HEK293T (cell line): ENCODE results near the gene KDELR3.

Experiments used
- BHLHE40 ChIP-seq: fragments of 450-650 bp; IDR thresholded peaks from 2 replicates; pipeline ENCODE4 v1.6.1; 2016; ENCODE audit warnings: mild to moderate bottlenecking, moderate library complexity, borderline replicate concordance
- ELF4 ChIP-seq: fragments of 450-650 bp; IDR thresholded peaks from 2 replicates; pipeline ENCODE4 v1.6.1; 2017; ENCODE audit warnings: antibody characterized with exemption
- TARDBP ChIP-seq: fragments of 450-650 bp; IDR thresholded peaks from 2 replicates; pipeline ENCODE4 v1.6.1; 2016

DNA sequence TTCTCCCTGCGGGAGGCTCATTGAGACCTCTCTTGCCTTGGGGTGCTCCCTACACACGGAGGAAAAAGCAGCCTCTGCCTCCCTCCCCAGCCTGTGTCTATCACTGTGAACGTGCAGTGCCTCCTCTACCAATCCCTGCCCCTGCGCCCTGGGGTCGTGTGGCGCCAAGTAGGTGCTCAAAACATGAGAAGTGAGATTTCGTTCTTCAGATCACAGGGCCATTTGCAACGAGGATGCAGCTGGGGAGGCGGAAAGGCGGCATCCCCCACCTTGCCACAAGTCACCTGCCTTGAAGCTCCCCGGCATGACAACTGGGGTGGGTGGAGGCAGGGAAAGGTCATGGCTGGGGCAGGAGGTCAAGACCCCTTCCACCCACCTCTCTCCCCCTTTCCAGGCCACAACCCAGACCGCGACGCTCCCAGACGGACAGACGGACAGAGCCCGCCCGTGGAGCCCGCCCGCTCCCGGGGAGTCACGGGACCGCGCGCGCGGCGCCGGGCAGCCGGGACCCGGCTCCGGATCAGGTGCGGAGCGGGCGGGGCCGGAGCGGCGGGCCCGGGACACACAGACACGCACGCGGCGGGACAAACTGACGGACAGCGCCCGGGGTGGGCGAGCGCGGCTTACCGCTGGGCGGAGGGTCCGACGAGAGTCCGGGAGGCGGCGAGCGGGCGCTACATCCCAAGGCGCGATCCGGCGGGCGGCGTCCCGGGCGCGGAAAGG lies 13.4 kb upstream of the KDELR3 start:
- TF ChIP-seq ELF4 (no peak), TARDBP (no peak), BHLHE40 (no peak)
